ENCODE data around the gene KRT40.

Gene KRT40

DNA sequence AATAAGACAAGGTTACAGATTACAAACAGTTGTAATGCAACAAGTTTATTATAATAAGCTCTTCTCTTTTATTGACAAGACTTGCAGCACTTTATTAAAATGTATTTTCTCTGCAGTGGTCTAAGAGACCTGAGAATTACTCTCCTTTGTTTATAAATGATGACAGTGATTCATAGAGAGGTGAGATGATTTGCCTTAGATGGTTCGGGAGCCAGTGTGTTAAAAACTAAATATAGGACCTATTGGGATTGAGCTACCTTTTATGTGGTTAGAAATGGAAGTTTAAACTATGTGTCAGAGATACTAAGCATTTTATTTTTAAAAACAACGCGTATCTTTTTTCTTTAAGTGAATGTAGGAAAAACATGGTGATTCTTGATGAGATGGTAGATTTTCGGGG is 12.7 kb upstream of the KRT40 start:
- DNase-seq (ENCODE audit: low read depth in 2 of 2) = no peak

DNA sequence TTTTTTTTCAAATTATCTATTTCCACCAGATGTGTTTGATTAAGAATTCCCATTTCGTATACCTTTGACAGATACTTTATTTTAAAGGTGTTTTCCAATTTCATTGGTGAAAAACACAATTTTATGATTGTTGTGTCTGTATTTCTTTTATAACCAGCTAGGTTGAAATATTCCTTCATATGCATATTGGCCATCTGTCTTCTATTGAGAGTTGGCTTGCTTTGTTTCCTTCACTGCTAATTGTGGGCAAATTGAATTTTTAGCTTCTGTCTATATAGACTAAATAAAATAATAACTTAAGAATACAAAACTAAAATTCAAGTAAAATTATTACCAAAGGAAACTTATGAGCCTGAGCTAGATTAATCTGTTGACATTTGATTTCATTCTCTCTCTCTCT is 11.0 kb upstream of the KRT40 start:
- DNase-seq (ENCODE audit: low read depth in 2 of 2) = no peak

DNA sequence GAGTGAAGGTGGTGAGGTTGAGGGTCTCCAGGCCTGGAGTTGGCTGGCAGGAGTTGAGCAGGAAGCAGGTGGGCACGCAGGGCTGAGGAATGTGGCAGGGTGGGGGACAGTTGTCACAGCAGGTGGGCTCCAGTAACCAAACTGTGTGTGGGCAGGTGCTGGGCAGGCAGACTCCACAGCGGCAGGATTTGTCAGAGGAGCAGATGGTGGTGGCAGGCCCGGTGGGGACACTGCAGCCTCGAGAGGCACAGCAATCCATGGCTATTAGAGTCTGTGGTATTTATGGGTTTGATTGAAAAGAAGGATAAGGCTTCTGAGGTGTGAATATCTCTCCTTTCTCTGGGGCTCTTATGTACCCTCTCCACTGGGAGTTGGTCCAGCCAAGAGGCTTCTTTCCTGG is 9.7 kb upstream of the KRT40 start, which contains the start of gene KRTAP3-3:
TSS of gene KRTAP3-3 (minus strand) at position 326 of the 400 bp plus-strand sequence. CDS start at position 259, 67 bp downstream.
- DNase-seq (ENCODE audit: low read depth in 2 of 2) = no peak

- no peak for DNase-seq (ENCODE audit: low read depth in 2 of 2)
These were observed 9.0 kb upstream of the KRT40 start for GRCh38 chr17:40993084-40993483.

DNA sequence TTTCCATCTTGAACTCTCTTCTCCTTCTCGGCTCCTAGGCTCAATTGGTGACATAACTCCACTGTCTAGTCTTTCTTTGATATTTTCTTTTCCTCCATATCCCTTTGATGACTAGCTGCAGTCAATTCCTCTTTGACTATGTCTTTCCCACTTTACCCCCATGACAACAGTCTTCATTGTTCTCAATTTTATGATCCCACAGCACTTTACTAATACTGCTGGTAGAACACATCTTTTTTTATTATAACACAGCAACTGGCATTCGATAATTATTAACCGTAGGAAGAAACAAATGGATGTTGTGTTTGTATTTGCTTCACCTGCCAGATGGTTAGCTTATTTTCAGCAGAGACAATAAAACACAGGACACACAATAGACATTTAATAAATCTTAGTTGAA is 8.5 kb upstream of the KRT40 start:
- no peak for DNase-seq (ENCODE audit: low read depth in 2 of 2)

DNA sequence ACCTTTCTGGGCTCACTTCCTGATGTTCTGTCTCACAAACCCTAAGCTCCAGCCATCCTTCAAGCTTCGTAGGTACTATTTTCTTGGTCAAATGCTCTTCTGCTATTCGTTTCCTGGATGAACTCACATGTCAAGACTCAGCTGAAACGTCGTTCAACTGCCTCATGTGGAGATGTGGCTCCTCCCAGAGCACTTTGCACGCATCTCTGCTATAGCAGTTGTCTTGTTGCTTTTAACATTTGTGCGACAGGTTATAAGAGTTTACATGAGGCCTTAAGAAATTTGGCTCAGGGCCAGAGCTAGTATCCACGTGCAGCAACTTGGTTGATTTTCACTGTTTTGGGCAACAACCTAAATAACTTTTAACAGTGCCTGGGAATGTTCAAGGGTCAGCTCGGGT is 2.8 kb upstream of the KRT40 start:
- no peak for DNase-seq (ENCODE audit: low read depth in 2 of 2)

GRCh38 chr17:40981115-40981514 is 3.0 kb downstream of the KRT40 start:
- no peak for DNase-seq (ENCODE audit: low read depth in 2 of 2)

GRCh38 chr17:40980596-40980995 is 3.5 kb downstream of the KRT40 start:
- DNase-seq (ENCODE audit: low read depth in 2 of 2) = no peak

- no peak for DNase-seq (ENCODE audit: low read depth in 2 of 2)
These were observed 4.0 kb downstream of the KRT40 start for GRCh38 chr17:40980117-40980516.

GRCh38 chr17:40978575-40979151 is 5.5 kb downstream of the KRT40 start:
- DNase-seq (ENCODE audit: low read depth in 2 of 2) = no peak

GRCh38 chr17:40975516-40975915 is 8.6 kb downstream of the KRT40 start:
- no peak for DNase-seq (ENCODE audit: low read depth in 2 of 2)

- no peak for DNase-seq (ENCODE audit: low read depth in 2 of 2)
These were observed 9.8 kb downstream of the KRT40 start for GRCh38 chr17:40974366-40974765.

DNA sequence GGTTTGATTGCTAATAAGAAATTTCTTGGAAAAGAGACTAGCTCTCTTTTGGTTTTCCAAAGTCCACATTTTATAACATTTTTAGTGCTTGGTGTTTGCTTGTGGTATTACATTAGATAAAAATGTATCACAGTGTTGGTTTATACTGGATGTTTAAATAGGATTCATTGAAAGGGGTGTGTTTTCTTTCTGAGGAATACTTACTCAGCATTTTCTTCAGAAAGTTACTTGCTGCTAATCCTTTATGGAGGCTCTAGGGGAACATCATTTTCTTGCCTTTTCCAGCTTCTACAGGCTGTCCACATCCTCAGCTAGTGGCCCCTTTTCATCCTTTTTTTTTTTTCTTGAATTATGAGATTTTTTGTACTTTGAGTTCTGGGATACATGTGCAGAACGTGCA is 16.5 kb downstream of the KRT40 start:
- DNase-seq (ENCODE audit: low read depth in 2 of 2) = no peak

DNA sequence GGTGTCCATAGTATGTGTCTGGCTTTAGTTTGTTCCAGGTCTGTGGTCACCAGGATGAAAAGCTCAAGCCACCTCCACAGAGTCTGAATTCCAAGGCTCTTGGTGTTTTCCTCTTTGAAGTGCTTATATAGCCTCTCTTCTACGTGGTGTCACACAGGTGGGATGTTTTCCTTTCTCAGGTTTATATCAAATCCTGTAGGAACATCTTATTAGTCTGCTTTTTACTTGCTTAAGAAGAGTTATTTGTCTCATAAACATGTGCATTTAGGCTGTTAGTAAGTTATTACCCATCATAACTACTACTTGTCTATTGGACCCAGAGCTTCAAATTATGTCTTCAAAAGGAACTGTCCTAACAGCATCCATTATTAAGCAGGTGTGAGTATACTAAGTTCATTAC is 17.3 kb downstream of the KRT40 start, which contains the start of gene KRT39:
TSS of gene KRT39 (minus strand) at position 101 of the 400 bp plus-strand sequence. CDS start at position 9, 92 bp downstream.
- DNase-seq (ENCODE audit: low read depth in 2 of 2) = no peak

GRCh38 chr17:40963838-40964237 is 20.3 kb downstream of the KRT40 start:
- DNase-seq (ENCODE audit: low read depth in 2 of 2) = no peak

GRCh38 chr17:40962059-40962561 is 22.0 kb downstream of the KRT40 start:
- DNase-seq (ENCODE audit: low read depth in 2 of 2) = no peak

DNA sequence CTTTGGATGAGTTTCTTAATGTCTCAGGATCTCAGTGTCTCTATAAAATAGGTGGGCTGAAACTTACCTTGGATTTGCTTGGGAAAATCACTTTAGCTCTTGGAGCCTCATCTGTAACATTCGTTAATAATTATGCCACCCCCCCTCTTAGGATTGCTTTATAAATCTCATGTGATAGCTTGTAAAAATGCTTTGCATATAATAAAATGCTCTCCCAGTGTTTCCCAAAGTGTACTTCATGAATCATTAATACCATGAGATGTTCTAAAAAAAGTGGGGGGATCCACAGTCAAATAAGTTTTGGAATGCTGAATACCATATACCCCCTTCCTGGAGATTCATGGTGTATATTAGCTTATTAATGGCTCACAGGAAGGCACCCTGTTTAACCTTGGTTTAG is 22.5 kb downstream of the KRT40 start:
- no peak for DNase-seq (ENCODE audit: low read depth in 2 of 2)

DNA sequence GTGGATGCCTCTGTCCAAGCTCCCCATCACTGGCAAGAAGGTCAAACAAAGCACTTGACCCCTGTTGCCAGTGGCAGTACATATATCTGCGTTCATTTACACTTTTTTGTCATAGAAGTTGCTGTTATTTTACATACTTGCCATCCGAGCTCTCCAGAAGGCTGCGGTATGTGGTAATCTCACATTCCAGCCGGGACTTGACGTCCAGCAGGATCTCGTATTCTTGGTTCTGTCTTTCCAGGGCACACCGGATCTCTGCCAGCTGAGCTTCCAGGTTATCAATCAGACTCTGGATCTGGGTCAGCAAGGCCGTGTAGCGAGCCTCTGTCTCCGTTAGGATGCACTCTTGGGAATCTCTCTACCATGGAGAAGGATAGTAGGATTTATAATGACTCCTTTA is 24.0 kb downstream of the KRT40 start:
- no peak for DNase-seq (ENCODE audit: low read depth in 2 of 2)

DNA sequence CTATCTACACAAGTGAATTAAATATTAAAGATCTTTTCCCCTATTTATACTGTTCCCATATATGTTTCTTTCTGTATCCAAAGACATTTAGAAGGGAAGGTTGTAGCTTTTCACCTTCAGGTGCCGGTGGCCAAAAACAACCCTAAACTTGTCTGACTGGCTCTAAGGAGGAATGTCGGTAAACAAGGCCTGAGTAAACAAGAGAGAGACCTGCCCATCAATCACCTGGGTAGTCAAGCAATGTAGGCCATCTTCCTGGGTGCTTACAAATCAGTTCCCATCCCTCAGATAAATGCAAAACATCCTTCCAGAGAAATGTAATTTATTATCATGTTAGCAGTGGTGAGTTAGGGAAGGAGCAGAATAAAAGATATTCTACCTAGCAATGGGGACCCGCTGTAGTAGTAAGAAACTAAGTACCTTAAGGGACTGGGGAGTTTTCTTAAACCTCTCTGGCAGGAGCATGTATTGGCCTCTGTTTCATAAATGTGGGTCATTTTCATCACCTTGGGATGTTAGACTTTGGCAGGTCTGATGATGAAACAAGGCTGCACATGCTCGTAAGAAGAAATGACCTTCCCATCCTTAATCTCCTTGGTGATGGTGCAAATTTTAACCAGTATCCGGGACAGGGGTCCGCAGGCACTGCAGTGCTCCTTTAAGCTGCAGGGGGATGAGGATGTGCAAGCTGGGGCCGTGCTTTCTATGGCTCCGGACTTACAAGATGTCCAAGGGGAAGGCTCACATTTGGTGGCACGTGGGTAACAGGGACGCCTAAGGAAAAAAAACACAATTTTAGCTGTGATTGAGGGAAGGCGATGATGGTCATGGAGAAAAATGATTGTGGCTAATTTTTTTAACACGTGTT is 25.8 kb downstream of the KRT40 start:
- no peak for DNase-seq (ENCODE audit: low read depth in 2 of 2)

- no peak for DNase-seq (ENCODE audit: low read depth in 2 of 2)
These were observed 27.5 kb downstream of the KRT40 start for GRCh38 chr17:40956401-40957254.

GRCh38 chr17:40953881-40954280 is 30.2 kb downstream of the KRT40 start:
- no peak for DNase-seq (ENCODE audit: low read depth in 2 of 2)

GRCh38 chr17:40952661-40953060 is 31.5 kb downstream of the KRT40 start:
- DNase-seq (ENCODE audit: low read depth in 2 of 2) = no peak

Measured in activated CD4-positive, alpha-beta T cell treated with anti-CD3 and anti-CD28 coated beads for 24 hours (primary cell).